GM10248 (cell line): ENCODE measurements around the gene SMOC2.

Source experiments
- CTCF ChIA-PET: fragments of 300-600 bp; sonication (Branson Sonifier 250); formaldehyde crosslinking; extraction: SDS; loops from one replicate; lab custom pipeline; 2021; ENCODE audit warnings: antibody characterized with exemption; lab: Yijun Ruan, JAX
- POLR2A ChIA-PET: fragments of 350-650 bp; sonication (Branson Sonifier 250); formaldehyde crosslinking; extraction: SDS; loops from one replicate; lab custom pipeline; 2020; ENCODE audit warnings: antibody characterized with exemption; lab: Yijun Ruan, JAX
- DNase-seq: peaks from one replicate; pipeline ENCODE4 v3.0.0; 2012; ENCODE audit errors: extremely low spot score
- CTCF ChIP-seq: IDR thresholded peaks from 2 replicates; pipeline ENCODE4 v1.5.1; 2012; ENCODE audit warnings: mild to moderate bottlenecking, low read depth; ENCODE audit errors: extremely low read depth, missing control alignments, control extremely low read depth

SMOC2 gene

GRCh38 chr6:168440520-168441433 is at the start of gene SMOC2:
TSS of gene SMOC2 (plus strand) at chr6:168441184. CDS start at chr6:168441371, 187 bp downstream.
- ChIA-PET POLR2A (no interaction called here), CTCF (no interaction called here)
- TF ChIP-seq CTCF, result no peak
- no peak for DNase-seq

GRCh38 chr6:168393126-168393870 is 47.7 kb upstream of the SMOC2 start:
- POLR2A ChIA-PET, result no interaction called here
- DNase-seq, result no peak
- CTCF ChIA-PET, result no interaction called here
- no peak for TF ChIP-seq CTCF

- POLR2A ChIA-PET, result no interaction called here
- DNase-seq, result no peak
- CTCF ChIA-PET, result no interaction called here
- no peak for TF ChIP-seq CTCF
These were observed 46.4 kb upstream of the SMOC2 start for GRCh38 chr6:168394606-168395005.

GRCh38 chr6:168395983-168396382 is 45.0 kb upstream of the SMOC2 start:
- TF ChIP-seq CTCF, result no peak
- ChIA-PET CTCF (no interaction called here), POLR2A (no interaction called here)
- no peak for DNase-seq

GRCh38 chr6:168396561-168396960 is 44.4 kb upstream of the SMOC2 start:
- no peak for DNase-seq
- ChIA-PET POLR2A (no interaction called here), CTCF (no interaction called here)
- TF ChIP-seq CTCF, result no peak

GRCh38 chr6:168397012-168397411 is 44.0 kb upstream of the SMOC2 start:
- DNase-seq, result no peak

More at GRCh38 chr6:168397012-168397411, 44.0 kb upstream of the SMOC2 start:
- POLR2A ChIA-PET, result no interaction called here
- no peak for TF ChIP-seq CTCF
- CTCF ChIA-PET, result no interaction called here
